HG03575 (cell line): ENCODE data around the gene MGAT5.

ENCODE experiments used
- ATAC-seq: cut with Tn5 transposase; IDR thresholded peaks from one replicate; pipeline ENCODE4 v1.9.1; 2021; ENCODE audit not compliant: unreplicated experiment, insufficient number of reproducible peaks, low FRiP score; ENCODE audit errors: extremely low read depth

MGAT5 gene

GRCh38 chr2:134348239-134348638, 94.4 kb downstream of the MGAT5 start:
- ATAC-seq, result no peak

- no peak for ATAC-seq
These were observed 94.9 kb downstream of the MGAT5 start for GRCh38 chr2:134348760-134349159.

GRCh38 chr2:134351016-134351415, 97.1 kb downstream of the MGAT5 start:
- ATAC-seq, result no peak

GRCh38 chr2:134351899-134352298, 98.0 kb downstream of the MGAT5 start:
- ATAC-seq, result no peak

- ATAC-seq, result no peak
These were observed 99.0 kb downstream of the MGAT5 start for GRCh38 chr2:134352844-134353243.

- ATAC-seq, result no peak
These were observed 100.7 kb downstream of the MGAT5 start for GRCh38 chr2:134354611-134355010.

GRCh38 chr2:134357814-134358213, 103.9 kb downstream of the MGAT5 start:
- no peak for ATAC-seq

GRCh38 chr2:134359367-134360081, 105.7 kb downstream of the MGAT5 start:
- no peak for ATAC-seq

GRCh38 chr2:134360745-134361487, 107.0 kb downstream of the MGAT5 start:
- ATAC-seq, result no peak

GRCh38 chr2:134361648-134362047, 107.8 kb downstream of the MGAT5 start:
- no peak for ATAC-seq

- ATAC-seq, result no peak
These were observed 108.3 kb downstream of the MGAT5 start for GRCh38 chr2:134362152-134362668.

GRCh38 chr2:134362740-134363139, 108.9 kb downstream of the MGAT5 start:
- no peak for ATAC-seq

- no peak for ATAC-seq
These were observed 111.5 kb downstream of the MGAT5 start for GRCh38 chr2:134365356-134365755.

GRCh38 chr2:134366359-134366758, 112.5 kb downstream of the MGAT5 start:
- ATAC-seq, result no peak

- no peak for ATAC-seq
These were observed 113.3 kb downstream of the MGAT5 start for GRCh38 chr2:134367213-134367612.

- no peak for ATAC-seq
These were observed 114.3 kb downstream of the MGAT5 start for GRCh38 chr2:134368009-134368817.

GRCh38 chr2:134369220-134369902, 115.5 kb downstream of the MGAT5 start:
- no peak for ATAC-seq

- ATAC-seq, result no peak
These were observed 117.0 kb downstream of the MGAT5 start for GRCh38 chr2:134370655-134371445.
